Endothelial cell (in vitro differentiated cells): ENCODE results near the gene TMEM132D. TPM values are rescaled to one million over a fixed set of nuclear protein-coding genes. Genes with fewer than 3 reads are reported as not detected.

ENCODE experiments used
- DNase-seq: peaks from one replicate; pipeline ENCODE4 v3.0.0; 2021; ENCODE audit warnings: low spot score
- H3K27ac Mint-ChIP-seq: one replicate; pipeline ENCODE4 v1.8.0; 2021; ENCODE audit warnings: mixed read lengths, inconsistent platforms; ENCODE audit not compliant: unreplicated experiment
- H3K27me3 Mint-ChIP-seq: one replicate; pipeline ENCODE4 v1.8.0; 2021; ENCODE audit warnings: mild to moderate bottlenecking, moderate library complexity, mixed read lengths, inconsistent platforms; ENCODE audit not compliant: unreplicated experiment
- H3K36me3 Mint-ChIP-seq: one replicate; pipeline ENCODE4 v1.8.0; 2021; ENCODE audit warnings: mild to moderate bottlenecking, low read depth, mixed read lengths, inconsistent platforms; ENCODE audit not compliant: unreplicated experiment
- H3K4me1 Mint-ChIP-seq: one replicate; pipeline ENCODE4 v1.8.0; 2021; ENCODE audit warnings: mild to moderate bottlenecking, mixed read lengths, inconsistent platforms; ENCODE audit not compliant: unreplicated experiment
- H3K4me3 Mint-ChIP-seq: one replicate; pipeline ENCODE4 v1.8.0; 2021; ENCODE audit warnings: mild to moderate bottlenecking, mixed read lengths, inconsistent platforms; ENCODE audit not compliant: unreplicated experiment
- H3K9me3 Mint-ChIP-seq: one replicate; pipeline ENCODE4 v1.8.0; 2021; ENCODE audit warnings: mixed read lengths, inconsistent platforms; ENCODE audit not compliant: unreplicated experiment
- total RNA-seq: library from RNA; stranded (reverse); fragmentation: NEBNext Ultra II Directional; extraction: Animal tissue kit (Norgen Biotek cat#: 25700); gene quantifications from one replicate; pipeline ENCODE4 v1.2.1, GENCODE V29; 2021; ENCODE audit not compliant: unreplicated experiment
- TF ChIP-seq, protein P1 (sequence below): fragments of 200-600 bp; sonication (generic); IDR thresholded peaks from one replicate; pipeline ENCODE4 v1.5.0; 2021; ENCODE audit warnings: antibody characterized with exemption; ENCODE audit not compliant: unreplicated experiment

The TMEM132D gene
- total RNA-seq, 1 donor from 2014 or later = not detected

DNA sequence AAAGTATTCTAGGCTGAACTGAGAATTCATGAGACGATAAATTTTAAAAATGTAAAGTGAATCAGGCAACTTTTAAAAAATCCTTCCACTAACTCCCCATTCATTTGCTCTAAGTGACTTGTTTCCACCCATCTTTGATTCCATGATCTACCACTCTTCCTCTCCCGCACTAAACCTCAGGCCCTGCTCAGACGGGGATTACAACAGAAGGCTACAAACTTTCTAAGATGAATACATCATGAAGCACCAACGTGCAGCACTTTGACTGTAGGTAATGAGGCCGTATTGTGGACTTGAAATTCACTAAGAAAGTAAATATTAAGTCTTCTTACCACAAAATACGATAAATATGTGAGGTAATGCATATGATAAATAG is 30.0 kb downstream of the TMEM132D start:
- TF ChIP-seq, protein P1, sequence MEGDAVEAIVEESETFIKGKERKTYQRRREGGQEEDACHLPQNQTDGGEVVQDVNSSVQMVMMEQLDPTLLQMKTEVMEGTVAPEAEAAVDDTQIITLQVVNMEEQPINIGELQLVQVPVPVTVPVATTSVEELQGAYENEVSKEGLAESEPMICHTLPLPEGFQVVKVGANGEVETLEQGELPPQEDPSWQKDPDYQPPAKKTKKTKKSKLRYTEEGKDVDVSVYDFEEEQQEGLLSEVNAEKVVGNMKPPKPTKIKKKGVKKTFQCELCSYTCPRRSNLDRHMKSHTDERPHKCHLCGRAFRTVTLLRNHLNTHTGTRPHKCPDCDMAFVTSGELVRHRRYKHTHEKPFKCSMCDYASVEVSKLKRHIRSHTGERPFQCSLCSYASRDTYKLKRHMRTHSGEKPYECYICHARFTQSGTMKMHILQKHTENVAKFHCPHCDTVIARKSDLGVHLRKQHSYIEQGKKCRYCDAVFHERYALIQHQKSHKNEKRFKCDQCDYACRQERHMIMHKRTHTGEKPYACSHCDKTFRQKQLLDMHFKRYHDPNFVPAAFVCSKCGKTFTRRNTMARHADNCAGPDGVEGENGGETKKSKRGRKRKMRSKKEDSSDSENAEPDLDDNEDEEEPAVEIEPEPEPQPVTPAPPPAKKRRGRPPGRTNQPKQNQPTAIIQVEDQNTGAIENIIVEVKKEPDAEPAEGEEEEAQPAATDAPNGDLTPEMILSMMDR = no peak
- DNase-seq = no peak
- no peak overlapping the region for H3K27ac Mint-ChIP-seq
- H3K36me3 Mint-ChIP-seq = peaks cover 5% of the 10 kb centered on the region
- no peak overlapping the region for H3K4me3 Mint-ChIP-seq
- H3K27me3 Mint-ChIP-seq = peaks cover 3% of the 10 kb centered on the region
- peaks cover 52% of the 10 kb centered on the region for H3K9me3 Mint-ChIP-seq
- no peaks in the 10 kb centered on the region for H3K4me1 Mint-ChIP-seq

DNA sequence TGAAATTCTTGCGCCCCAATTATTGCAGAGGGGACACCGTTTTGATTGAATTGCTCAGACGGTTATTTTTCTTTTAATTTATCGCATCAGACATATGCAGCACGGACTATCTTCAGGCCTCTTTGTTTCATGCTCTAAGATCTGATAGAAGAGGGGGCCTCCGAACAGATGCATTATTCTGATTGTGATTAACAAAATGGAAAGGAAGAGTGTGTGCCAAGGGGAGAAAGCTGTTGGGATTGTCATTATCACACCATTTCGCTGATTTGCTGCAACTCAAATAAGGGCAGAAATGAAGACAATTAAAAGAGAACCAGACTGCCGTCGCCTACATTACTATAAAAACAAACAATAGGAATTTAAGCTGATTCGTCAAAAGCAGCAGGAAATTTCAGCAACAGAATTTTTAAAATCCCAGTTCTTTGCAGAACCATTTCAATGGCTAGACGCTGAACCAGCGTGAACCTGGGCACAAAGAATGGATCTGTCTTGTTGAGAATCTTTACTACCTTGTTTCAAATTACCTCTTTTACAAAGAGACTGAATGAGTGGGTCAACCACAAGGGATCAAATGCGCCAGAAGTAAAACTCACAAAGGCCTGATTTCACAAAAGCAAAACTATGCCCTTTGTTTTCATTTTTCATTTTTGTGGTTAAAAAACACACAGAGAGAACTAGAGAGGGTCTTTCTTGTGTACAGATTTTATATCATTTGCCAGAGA is 30.6 kb downstream of the TMEM132D start:
- Mint-ChIP-seq H3K9me3 (peaks cover 51% of the 10 kb centered on the region), H3K4me3 (no peak overlapping the region), H3K4me1 (no peaks in the 10 kb centered on the region), H3K36me3 (peaks cover 4% of the 10 kb centered on the region), H3K27me3 (peaks cover 2% of the 10 kb centered on the region), H3K27ac (no peak overlapping the region)
- DNase-seq = no peak
- TF ChIP-seq, protein P1 = no peak

DNA sequence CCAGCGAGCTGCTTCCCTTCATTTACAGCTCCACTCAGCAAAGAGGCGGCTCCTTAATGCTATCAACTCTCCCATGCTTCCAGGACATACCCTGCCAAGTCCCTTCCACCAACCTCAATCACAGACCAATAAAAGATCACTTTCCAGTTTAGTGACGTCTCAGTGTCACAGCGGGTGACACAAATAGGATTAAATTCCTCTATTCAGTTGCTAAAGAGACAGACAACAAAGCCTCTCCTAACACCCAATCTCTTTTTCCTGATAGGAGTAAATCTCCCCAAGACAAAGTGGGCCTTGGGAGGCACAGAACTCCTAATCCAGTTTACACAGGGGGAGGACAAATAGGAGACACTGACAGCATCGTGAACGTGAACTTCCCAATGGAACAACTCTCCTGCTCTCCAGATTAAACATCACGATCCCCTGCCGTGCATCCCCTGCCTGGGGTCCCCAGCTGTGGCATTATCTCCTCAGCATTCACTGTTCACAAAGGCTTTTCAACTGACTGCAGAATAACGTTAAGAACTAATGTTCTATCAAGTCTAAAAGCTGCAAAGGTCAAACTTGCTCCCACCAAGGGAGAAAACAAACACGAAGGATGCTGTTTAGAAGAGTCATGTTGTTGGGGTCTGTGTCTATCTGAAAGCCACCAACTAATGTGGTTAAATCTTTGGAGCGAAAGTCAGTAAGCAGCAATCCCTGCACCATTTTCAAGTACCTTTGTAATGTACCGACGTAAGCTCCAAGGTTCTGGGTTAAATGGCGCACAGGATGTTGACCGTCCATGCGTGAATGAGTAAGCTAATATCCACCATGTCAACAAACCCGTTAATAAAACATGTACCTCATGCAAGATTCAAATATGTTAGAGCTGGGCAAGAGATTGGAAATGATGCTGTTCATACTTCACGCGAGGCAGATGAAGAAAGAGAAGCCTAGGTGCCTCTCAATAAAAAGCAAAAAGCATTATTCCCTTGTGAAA is 31.5 kb downstream of the TMEM132D start:
- TF ChIP-seq, protein P1 = no peak
- no peak for DNase-seq
- Mint-ChIP-seq H3K4me3 (peak overlapping the region; percentile 50), H3K4me1 (no peaks in the 10 kb centered on the region), H3K9me3 (peaks cover 53% of the 10 kb centered on the region), H3K27me3 (peaks cover under 1% of the 10 kb centered on the region), H3K27ac (no peak overlapping the region), H3K36me3 (peaks cover 4% of the 10 kb centered on the region)

DNA sequence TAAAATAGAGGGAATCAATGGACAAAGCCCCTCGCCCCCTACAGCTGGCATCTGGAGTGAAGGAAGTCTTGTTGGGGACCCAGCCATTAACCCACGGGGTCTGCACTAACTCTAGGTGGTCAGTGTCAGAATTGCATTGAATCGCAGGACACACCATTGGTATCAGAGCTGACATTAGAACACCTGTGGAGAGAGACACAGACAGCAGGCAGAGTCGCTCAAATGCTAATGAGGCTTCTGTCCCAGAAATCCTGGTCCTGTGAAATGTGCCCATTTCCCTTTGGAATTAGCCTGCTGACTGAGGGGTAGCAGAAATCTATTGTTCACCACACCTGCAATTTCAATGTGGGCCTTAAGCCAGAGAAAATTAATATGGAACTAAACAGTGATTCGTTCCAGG is 33.0 kb downstream of the TMEM132D start:
- H3K27ac Mint-ChIP-seq = no peak overlapping the region
- H3K36me3 Mint-ChIP-seq = peaks cover 4% of the 10 kb centered on the region

More for the DNA sequence above, 33.0 kb downstream of the TMEM132D start:
- H3K27me3 Mint-ChIP-seq = no peaks in the 10 kb centered on the region
- TF ChIP-seq, protein P1 = no peak
- no peaks in the 10 kb centered on the region for H3K4me1 Mint-ChIP-seq
- H3K9me3 Mint-ChIP-seq = peaks cover 51% of the 10 kb centered on the region
- H3K4me3 Mint-ChIP-seq = no peak overlapping the region
- no peak for DNase-seq
